ENCODE measurements around the gene CISD3. TPM values are rescaled to one million over a fixed set of nuclear protein-coding genes. Genes with fewer than 3 reads are reported as not detected.

The CISD3 gene
- total and polyA plus RNA-seq, 2 of the 8 experiments (the other 6 are each of a cell fraction or from before 2014, with no cell fraction given), result 9.4 to 11.1 TPM

DNA sequence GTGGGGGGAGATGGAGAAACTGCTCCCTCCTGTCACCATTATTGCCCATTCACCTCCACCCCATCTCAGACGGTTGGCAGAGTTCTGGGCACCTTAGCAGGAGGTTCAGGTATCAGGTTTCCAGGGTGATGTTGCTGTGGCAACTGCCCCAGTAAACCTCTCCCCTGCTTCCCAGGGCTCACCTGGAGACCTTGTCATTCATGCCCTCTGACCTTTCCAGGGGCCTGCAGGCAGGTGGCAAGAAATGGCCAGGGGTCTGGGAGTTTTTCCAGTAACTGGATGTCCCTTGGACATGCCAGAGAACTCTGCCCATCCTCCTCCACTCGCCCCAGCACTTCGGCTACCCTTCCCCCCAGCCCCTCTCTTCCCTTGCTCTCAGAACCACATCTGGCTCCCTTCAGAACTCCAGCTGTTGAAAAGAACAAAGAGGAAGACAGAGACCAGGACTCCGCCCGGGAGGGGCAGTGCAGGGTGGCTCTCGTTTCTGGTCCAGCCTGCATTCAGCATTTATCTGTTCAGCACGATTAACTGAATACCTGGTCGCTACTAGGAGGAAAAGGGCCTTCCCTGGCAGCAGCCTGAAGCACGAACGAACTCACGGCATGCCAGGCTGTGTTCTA is 16.6 kb upstream of the CISD3 start:
- Histone ChIP-seq H2BK20ac (ENCODE audit: low read length) (no peak overlapping the region), H2AK5ac (ENCODE audit: low read depth, low read length) (no peak overlapping the region), H3K4ac (replicated peaks; ENCODE audit: insufficient read length, low read depth, low read length) (no peak overlapping the region), H3K4me1 (replicated peaks in 1 of 4; ENCODE audit: control insufficient read depth in 3 of 4, insufficient read depth in 4 of 4, low read length in 3 of 4) (peaks cover 8 to 29% (median 19%) of the 10 kb centered on the region in 4 experiments), H2AFZ (ENCODE audit: low read length) (no peak overlapping the region), H3K18ac (ENCODE audit: extremely low read depth, low read length) (no peak overlapping the region), H3K27ac (ENCODE audit: low read depth, low read length) (no peak overlapping the region), H2BK12ac (ENCODE audit: low read depth, low read length) (no peak overlapping the region), H2BK120ac (replicated peaks; ENCODE audit: low read depth, low read length) (no peak overlapping the region), H3K4me3 (ENCODE audit: extremely low read depth in 1 of 4, insufficient read depth in 2 of 4, low read depth in 3 of 4, low read length in 4 of 4) (no peak overlapping the region), H3K56ac (replicated peaks; ENCODE audit: insufficient read length, low read depth, low read length) (no peak overlapping the region), H3K23me2 (ENCODE audit: low read depth, low read length) (peaks cover 2% of the 10 kb centered on the region; the same call in 1 of the 2 replicates), H3K4me2 (ENCODE audit: insufficient read depth in 1 of 2, low read depth in 2 of 2, low read length in 2 of 2) (peak overlapping the region in 1 of 2 experiments; percentile 38; a peak in 1 of 4 replicates), H2BK5ac (ENCODE audit: low read depth, low read length) (no peak overlapping the region), H4K8ac (ENCODE audit: extremely low read depth, insufficient read depth, low read length) (no peak overlapping the region; the same call in 1 of the 2 replicates), H4K91ac (replicated peaks; ENCODE audit: insufficient read length, low read length) (no peak overlapping the region), H3K23ac (ENCODE audit: insufficient read length) (no peak overlapping the region), H4K5ac (ENCODE audit: insufficient read length, low read depth, low read length) (no peak overlapping the region), H4K20me1 (replicated peaks in 1 of 2; ENCODE audit: control insufficient read depth in 1 of 2, insufficient read depth in 2 of 2, low read length in 2 of 2) (peaks cover 0 to 3% of the 10 kb centered on the region in 2 experiments), H3K36me3 (ENCODE audit: control insufficient read depth in 2 of 4, insufficient read depth in 4 of 4, low read length in 3 of 4) (no peaks in the 10 kb centered on the region), H3K14ac (ENCODE audit: insufficient read length) (no peak overlapping the region), H3K9ac (replicated peaks in 1 of 4; ENCODE audit: extremely low read depth in 1 of 4, low read depth in 3 of 4, low read length in 3 of 4) (no peak overlapping the region), H3K27me3 (replicated peaks in 1 of 4; ENCODE audit: control insufficient read depth in 3 of 4, extremely low read depth in 1 of 4, insufficient read depth in 3 of 4, low read length in 3 of 4) (peaks cover 0 to 11% (median 2%) of the 10 kb centered on the region in 4 experiments; a peak in 3 of 7 replicates), H3K9me3 (ENCODE audit: insufficient read depth in 2 of 2, low read depth in 1 of 2, low read length in 1 of 2) (no peaks in the 10 kb centered on the region), H3K79me2 (ENCODE audit: control insufficient read depth in 1 of 2, insufficient read depth in 2 of 2, low read length in 2 of 2) (no peaks in the 10 kb centered on the region), H3K79me1 (ENCODE audit: low read depth, low read length) (no peaks in the 10 kb centered on the region), H2BK15ac (ENCODE audit: low read length) (no peak overlapping the region)
- no peak for FAIRE-seq
- DNase-seq (ENCODE audit: low read depth in 1 of 2, low spot score in 2 of 2), result peak in 1 of 2 experiments; percentile 50
- POLR2A ChIA-PET (ENCODE audit: partially characterized antibody), result interaction anchor here (3.9 kb wide), 1 partner anchor 8 kb away, joined by 38 read pairs; the partner anchor contains the start of gene MLLT6
- WGBS, 2 experiments (ENCODE audit: extremely low coverage in 1 of 2, insufficient coverage in 1 of 2, insufficient read length in 1 of 2, insufficient replicate concordance in 2 of 2, low coverage in 1 of 2, low lambda C conversion rate in 2 of 2, missing lambda C conversion rate in 1 of 2), result 88% methylated on average over 9 of the region's 11 CpGs; no CpG with 5 or more reads in 1 of the 2 experiments
- CTCF ChIA-PET (ENCODE audit: partially characterized antibody), result interaction anchor here (0.8 to 7.9 kb wide), 7 partner anchors 8 to 22 kb away, joined by 3 to 49 read pairs (median 3); partner anchors contain the start of gene MLLT6
- TF ChIP-seq TAF7 (optimal IDR thresholded peaks at IDR 0.05; ENCODE audit: borderline replicate concordance, low read depth, low read length), result no peak
- no peak for TF ChIP-seq KDM5A (IDR thresholded peaks at IDR 0.05; ENCODE audit: low read length)
- no peak for TF ChIP-seq HDAC6 (IDR thresholded peaks at IDR 0.05; ENCODE audit: low read depth, low read length)
- no peak for TF ChIP-seq TCF12 (IDR thresholded peaks at IDR 0.05; ENCODE audit: low read depth, low read length)
- no peak for TF ChIP-seq CHD2 (IDR thresholded peaks at IDR 0.05; ENCODE audit: low read length)
- TF ChIP-seq KDM4A (IDR thresholded peaks at IDR 0.05; ENCODE audit: low read depth, low read length, severe bottlenecking), result no peak
- no peak for TF ChIP-seq POU5F1 (IDR thresholded peaks at IDR 0.05; ENCODE audit: low read depth, low read length)
- no peak for TF ChIP-seq POLR2A (IDR thresholded peaks at IDR 0.05; ENCODE audit: control extremely low read depth in 1 of 2, low read depth in 2 of 2, low read length in 2 of 2)
- no peak for TF ChIP-seq SUZ12 (IDR thresholded peaks at IDR 0.05; ENCODE audit: low read length)
- TF ChIP-seq SP2 (IDR thresholded peaks at IDR 0.05; ENCODE audit: low read length), result no peak
- TF ChIP-seq CBX8 (IDR thresholded peaks at IDR 0.05; ENCODE audit: borderline replicate concordance, low read depth, low read length), result no peak

Data from H1 (cell line).